ENCODE measurements around the gene DCST2.

GRCh38 chr1:155019377-155020245 lies 14.0 kb downstream of the DCST2 start:
- TF ChIP-seq EZH2 (IDR thresholded peaks at IDR 0.05; ENCODE audit: borderline replicate concordance, low read depth, low read length, poor library complexity, severe bottlenecking) = no peak
- no peak for TF ChIP-seq CTCF (conservative IDR thresholded peaks at IDR 0.05; ENCODE audit: low read depth, low read length)
